Fibroblast of skin of right quadriceps (primary cell): Measurements from ENCODE around the gene LENG8.
"Not testable (repeated sequence)": the region's sequence is repeated elsewhere in the genome, so short reads cannot be mapped to it uniquely, and the experiment has no call there.

Experiments used
- DNase-seq: peaks from one replicate; pipeline ENCODE4 v3.0.0-alpha.2; 2013

Gene LENG8

GRCh38 chr19:54446349-54446748 lies 2.6 kb upstream of the LENG8 start:
- not testable (repeated sequence) for DNase-seq

- peak; percentile 57 for DNase-seq
Observed at GRCh38 chr19:54448040-54448773, 792 bp upstream of the LENG8 start.

- no peak for DNase-seq
Observed at GRCh38 chr19:54449701-54450069, 686 bp downstream of the LENG8 start.

DNA sequence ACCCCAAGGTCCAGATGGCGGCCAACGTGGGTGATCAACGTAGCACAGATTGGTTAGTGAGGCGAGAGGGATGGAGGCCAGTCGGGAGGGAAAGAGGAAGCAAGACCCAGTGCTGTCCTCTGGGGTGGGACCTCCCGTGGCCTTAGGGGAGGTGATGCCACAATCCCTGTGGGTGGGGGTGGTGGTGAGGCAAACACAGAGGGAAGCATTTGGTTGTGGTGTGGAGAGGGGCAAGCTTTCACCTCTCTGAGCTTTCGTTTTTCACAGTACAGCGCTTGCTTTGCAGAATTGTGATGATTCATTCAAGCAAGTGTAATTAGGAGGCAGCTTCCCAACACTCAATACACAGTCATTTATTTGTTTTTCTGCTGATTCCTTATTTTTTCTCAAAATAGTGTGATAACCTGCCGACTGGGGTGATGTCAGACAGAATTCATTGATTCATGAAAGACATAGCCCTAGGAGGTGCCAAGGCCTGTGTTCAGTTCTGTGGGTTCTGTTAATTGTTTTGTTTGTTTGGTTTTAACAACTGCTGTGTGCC lies 2.4 kb downstream of the LENG8 start:
- DNase-seq: no peak

GRCh38 chr19:54451997-54452396 lies 3.0 kb downstream of the LENG8 start:
- DNase-seq: no peak

GRCh38 chr19:54452626-54453025 lies 3.6 kb downstream of the LENG8 start:
- DNase-seq: no peak

GRCh38 chr19:54453921-54454780 lies 5.2 kb downstream of the LENG8 start:
- DNase-seq: no peak

DNA sequence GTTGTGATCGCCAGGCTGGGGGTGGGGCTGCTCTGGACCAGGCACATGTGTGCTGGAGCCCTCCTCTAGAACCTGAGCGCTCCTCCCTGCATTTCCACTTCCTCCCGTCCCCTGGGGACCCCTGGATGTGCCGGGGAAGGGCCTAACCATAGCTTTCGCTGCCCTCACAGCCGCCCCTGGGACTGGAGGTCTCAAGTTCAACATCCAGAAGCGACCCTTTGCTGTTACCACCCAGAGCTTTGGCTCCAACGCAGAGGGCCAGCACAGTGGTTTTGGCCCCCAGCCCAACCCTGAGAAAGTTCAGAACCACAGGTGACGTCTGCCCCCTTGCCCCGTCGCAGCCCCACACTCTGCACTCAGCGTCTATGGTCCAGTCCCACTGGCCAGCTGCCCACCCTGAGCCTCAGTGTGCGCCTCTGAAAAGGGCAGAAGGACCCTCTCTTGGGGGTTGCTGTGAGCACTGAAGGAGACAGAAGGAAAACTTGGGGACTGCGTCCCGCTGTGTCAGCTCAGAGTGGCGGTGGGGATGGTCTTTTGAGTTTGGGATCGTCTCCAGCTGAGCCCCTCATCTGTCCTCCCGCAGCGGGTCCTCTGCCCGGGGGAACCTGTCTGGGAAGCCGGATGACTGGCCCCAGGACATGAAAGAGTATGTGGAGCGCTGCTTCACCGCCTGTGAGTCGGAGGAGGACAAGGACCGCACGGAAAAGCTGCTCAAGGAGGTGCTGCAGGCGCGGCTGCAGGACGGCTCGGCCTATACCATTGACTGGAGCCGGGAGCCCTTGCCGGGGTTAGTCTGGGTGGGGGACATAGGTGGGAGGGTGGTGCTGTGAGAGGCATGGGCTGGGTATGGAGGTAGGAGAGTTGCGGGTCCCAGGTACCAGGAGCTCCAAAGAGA lies 6.0 kb downstream of the LENG8 start:
- DNase-seq: no peak

GRCh38 chr19:54455786-54456422 lies 6.9 kb downstream of the LENG8 start:
- no peak for DNase-seq

DNA sequence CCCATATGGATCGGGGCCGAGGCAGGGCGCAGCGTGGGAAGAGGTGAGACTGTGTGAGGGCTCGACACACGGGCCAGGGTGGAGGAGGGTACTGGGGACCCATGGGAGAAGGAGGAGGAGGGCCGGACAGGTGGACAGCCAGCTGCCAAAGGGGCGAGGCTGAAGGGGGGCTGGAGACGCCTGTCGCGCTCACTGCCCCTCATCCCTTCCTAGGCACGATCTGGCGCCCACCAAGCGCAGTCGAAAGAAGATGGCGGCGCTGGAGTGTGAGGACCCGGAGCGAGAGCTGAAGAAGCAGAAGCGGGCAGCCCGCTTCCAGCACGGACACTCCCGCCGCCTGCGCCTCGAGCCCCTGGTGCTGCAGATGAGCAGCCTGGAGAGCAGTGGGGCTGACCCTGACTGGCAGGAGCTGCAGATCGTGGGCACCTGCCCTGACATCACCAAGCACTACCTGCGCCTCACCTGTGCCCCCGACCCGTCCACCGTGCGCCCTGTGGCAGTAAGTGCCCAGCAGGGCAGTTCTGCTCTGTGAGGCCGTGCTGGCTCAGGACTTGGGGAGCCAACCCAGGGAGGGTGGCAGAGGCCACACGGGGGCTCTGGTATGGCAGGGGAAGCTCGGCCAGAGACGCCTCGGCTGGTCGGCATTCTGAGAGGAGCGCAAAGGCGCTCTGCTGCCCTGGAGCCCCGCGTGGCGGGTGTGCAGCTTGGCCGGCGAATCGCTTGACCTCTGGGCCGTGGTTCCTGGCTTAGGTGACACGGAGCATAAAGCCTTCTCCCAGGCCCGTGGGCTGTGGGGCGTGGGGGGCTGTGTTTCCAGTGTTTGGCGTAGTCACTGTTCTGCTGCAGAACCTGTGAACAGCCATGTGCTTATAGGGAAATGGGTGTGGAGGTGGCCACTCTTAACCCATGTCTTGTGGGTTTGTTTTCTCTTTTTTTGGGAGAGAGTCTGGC lies 7.7 kb downstream of the LENG8 start:
- DNase-seq: no peak

DNA sequence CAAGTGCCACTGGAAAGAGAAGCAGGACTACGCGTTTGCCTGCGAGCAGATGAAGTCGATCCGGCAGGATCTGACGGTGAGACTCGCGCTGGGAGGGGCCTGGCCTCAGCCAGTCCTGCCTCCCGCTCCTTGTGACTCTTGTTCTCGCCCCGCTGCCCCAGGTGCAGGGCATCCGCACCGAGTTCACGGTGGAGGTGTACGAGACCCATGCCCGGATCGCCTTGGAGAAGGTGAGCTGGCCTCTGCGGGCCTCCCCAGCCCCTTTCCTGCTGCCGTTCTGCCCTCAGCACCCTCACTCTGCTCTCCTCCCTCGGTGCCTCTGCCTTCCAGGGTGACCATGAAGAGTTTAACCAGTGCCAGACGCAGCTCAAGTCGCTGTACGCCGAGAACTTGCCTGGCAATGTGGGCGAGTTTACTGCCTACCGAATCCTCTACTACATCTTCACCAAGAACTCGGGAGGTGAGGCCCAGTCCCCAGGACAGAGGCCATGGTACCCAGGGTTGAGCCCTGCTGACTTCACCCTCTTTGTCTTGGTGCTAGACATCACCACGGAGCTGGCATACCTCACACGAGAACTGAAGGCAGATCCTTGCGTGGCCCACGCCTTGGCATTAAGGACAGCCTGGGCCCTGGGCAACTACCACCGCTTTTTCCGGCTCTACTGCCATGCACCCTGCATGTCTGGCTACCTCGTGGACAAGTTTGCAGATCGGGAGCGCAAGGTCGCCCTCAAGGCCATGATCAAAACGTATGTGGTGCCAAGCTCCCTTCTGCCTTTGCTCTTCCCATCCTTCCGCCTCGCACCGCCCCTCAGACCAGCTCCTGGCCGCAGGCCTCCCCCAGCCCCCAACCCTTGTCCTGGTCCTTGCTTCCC lies 9.0 kb downstream of the LENG8 start:
- DNase-seq: no peak

- DNase-seq: no peak
Observed at GRCh38 chr19:54458648-54459281, 9.8 kb downstream of the LENG8 start.

GRCh38 chr19:54459282-54460229 lies 10.6 kb downstream of the LENG8 start:
- DNase-seq: no peak

DNA sequence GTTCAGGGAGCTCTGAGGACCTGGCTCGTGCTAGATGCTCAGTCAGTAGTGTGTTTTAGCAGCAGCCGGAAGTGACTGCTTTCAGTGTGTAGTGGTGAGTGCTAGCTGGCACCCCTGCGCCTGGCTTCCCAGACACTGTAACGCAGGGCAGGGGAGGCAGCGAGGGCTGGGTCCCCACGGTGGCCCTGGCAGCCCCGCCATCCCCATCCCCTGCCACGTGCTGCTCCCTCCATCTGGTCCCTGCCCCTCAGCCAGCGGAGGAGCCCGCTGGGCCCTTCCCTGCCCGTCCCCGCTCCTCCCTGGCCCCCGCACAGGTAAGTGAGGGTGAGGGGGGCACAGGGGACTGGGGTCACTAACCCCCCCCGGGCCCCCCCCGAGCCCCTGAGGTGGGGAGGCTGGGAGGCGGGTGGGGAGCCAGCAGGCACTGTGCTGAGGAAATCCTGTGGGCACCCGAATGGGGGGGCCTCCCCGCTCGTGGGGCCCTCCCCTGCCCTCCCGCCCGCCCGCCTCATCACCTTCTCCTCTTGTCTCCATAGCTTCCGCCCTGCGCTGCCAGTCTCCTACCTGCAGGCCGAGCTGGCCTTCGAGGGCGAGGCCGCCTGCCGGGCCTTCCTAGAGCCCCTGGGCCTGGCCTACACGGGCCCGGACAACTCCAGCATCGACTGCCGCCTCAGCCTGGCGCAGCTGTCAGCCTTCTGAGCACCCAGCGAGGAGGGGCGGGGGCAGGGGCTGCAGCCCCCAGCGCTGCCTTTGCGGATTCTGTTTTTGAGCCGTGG lies 11.4 kb downstream of the LENG8 start:
- no peak for DNase-seq

DNA sequence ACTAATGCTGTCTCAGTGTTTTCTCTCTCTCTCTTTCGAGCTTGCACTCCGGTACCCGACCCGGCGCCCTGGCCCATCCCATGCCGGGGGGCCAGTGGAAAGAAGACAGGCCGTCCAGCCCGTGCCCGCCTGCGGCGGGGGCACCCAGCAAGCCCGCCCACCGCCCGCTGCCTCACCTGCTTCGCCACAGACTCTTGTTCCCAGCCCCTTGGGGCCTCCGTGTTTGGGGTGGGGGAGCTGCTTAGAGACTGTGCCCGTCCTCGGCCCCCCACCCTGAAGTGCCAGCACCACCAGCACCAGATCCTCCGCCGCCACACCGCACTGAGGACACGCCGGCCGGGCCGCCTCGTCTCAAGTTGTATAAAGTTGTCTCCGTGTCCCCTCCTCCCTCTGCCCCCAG lies 12.2 kb downstream of the LENG8 start:
- DNase-seq: no peak

DNA sequence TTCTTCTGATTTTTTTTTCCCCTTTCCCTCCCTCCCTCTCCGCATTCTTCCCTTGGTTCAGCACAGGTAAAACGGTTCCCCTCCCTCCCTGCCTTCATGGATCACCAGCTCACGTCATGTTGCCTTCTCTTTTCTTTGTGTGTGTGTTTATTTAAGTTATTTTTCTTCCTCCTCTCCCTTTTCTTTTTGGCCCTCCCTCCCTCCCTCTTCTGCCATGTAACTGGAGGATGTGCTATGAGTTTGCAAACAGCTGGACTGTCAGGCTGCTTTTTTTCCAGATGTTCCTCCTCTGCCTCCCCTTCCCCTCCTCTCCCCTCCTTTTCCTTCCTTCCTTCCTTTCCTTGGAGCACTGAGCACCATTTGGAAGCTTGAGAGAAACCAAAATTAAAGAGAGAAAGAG lies 12.6 kb downstream of the LENG8 start:
- no peak for DNase-seq

DNA sequence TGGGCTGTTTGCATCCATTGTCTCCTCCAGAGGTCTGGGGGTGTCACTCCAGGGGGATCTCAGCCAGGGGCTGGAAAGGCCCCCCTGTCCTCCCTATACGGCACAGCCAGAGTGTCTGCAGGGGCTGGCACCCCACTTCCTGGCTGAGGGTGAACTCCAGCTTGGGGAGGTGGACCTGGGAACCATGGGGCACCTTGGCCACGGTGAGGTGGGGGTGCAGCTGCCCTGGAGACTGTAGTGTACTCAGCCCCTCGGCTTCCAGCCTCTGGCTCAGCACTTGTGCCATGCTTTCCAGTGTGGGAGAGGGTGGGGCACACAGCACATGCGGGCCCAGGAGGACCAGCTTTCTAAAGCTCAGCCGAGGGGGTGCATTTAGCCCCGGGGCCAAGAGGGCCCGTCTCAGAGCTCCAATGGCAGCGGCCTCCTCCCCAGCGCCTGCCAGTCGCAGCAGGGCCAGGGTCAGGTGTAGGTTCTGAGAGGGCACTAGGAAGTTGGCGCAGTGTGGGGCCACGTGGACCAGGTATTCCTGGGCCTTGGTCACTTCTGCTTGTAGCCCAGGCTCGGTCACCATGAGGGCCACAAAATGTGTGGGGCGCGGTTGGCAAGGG lies 13.2 kb downstream of the LENG8 start:
- DNase-seq: no peak
